IMR-90 (cell line): ENCODE data around the gene TMEM130. TPM values are rescaled to one million over a fixed set of nuclear protein-coding genes. Genes with fewer than 3 reads are reported as not detected.

ENCODE experiments used
- ATAC-seq: fragments of 200-7000 bp; cut with Tn5 transposase; 2 replicates; pipeline ENCODE4 v1.9.1; 2020; ENCODE audit warnings: low read depth, mild to moderate bottlenecking, moderate library complexity
- BruUV-seq: library from RNA; stranded (reverse); fragments of 400-500 nt; replicated peaks from 2 replicates; lab custom pipeline; 2021; lab: Mats Ljungman, UMichigan
- CTCF ChIA-PET: fragments of 300-600 bp; formaldehyde crosslinking; extraction: SDS; loops from one replicate; lab custom pipeline; 2021; ENCODE audit warnings: antibody characterized with exemption; lab: Yijun Ruan, JAX
- POLR2A ChIA-PET: fragments of 300-600 bp; sonication (Branson Sonifier 250); formaldehyde crosslinking; loops from one replicate; lab custom pipeline; 2022; ENCODE audit warnings: antibody characterized with exemption; ENCODE audit not compliant: unreplicated experiment; lab: Charles Lee
- DNase-seq: peaks from one replicate; pipeline ENCODE4 v3.0.0; 2013
- H2AFZ ChIP-seq: replicated peaks from 2 replicates; pipeline ENCODE3; 2013; ENCODE audit warnings: low read length, mild to moderate bottlenecking; ENCODE audit not compliant: poor library complexity
- H2AK5ac ChIP-seq: 2 replicates; pipeline ENCODE4 v1.6.1; 2013; ENCODE audit warnings: low read depth, low read length, inconsistent platforms
- H2AK9ac ChIP-seq: replicated peaks from 2 replicates; pipeline ENCODE3; 2013; ENCODE audit warnings: mild to moderate bottlenecking, low read depth, low read length, moderate library complexity; ENCODE audit not compliant: poor library complexity
- H2BK120ac ChIP-seq: 2 replicates; pipeline ENCODE4 v1.6.1; 2013; ENCODE audit warnings: low read depth, low read length, inconsistent platforms
- H2BK15ac ChIP-seq: 3 replicates; pipeline ENCODE4 v1.6.1; 2013; ENCODE audit warnings: low read depth, low read length, inconsistent platforms
- H2BK20ac ChIP-seq: 2 replicates; pipeline ENCODE4 v1.6.1; 2013; ENCODE audit warnings: low read depth, mild to moderate bottlenecking, inconsistent platforms, low read length, moderate library complexity
- H2BK5ac ChIP-seq: 2 replicates; pipeline ENCODE4 v1.6.1; 2013; ENCODE audit warnings: mild to moderate bottlenecking, low read depth, low read length, inconsistent platforms; ENCODE audit not compliant: poor library complexity, severe bottlenecking
- H3K14ac ChIP-seq: replicated peaks from 2 replicates; pipeline ENCODE4 v1.6.1; 2013; ENCODE audit warnings: low read depth, low read length, inconsistent platforms
- H3K18ac ChIP-seq: 2 replicates; pipeline ENCODE4 v1.6.1; 2013; ENCODE audit warnings: low read depth, low read length, control low read depth
- H3K23ac ChIP-seq: 2 replicates; pipeline ENCODE4 v1.6.1; 2013; ENCODE audit warnings: low read depth, low read length, inconsistent platforms
- H3K27ac ChIP-seq: 2 replicates; pipeline ENCODE4 v1.5.1; 2013; ENCODE audit warnings: mild to moderate bottlenecking, control low read depth, low read length; ENCODE audit not compliant: insufficient read depth
- H3K27me3 ChIP-seq: 2 replicates; pipeline ENCODE4 v1.6.1; 2013; ENCODE audit warnings: low read length; ENCODE audit not compliant: control insufficient read depth, insufficient read depth
- H3K36me3 ChIP-seq: 2 replicates; pipeline ENCODE4 v1.6.1; 2013; ENCODE audit warnings: low read length, mixed read lengths; ENCODE audit not compliant: control insufficient read depth, insufficient read depth
- H3K4ac ChIP-seq: 2 replicates; pipeline ENCODE4 v1.6.1; 2013; ENCODE audit warnings: low read depth, low read length, inconsistent platforms
- H3K4me1 ChIP-seq: 2 replicates; pipeline ENCODE4 v1.6.1; 2013; ENCODE audit warnings: low read length, mixed read lengths; ENCODE audit not compliant: control insufficient read depth, insufficient read depth
- H3K4me2 ChIP-seq: 2 replicates; pipeline ENCODE4 v1.6.1; 2013; ENCODE audit warnings: low read depth, mild to moderate bottlenecking, control low read depth, low read length, moderate library complexity
- H3K4me3 ChIP-seq: 2 replicates; pipeline ENCODE4 v1.5.1; 2013; ENCODE audit warnings: low read depth, mild to moderate bottlenecking, control low read depth, low read length, moderate library complexity; ENCODE audit not compliant: insufficient read depth
- H3K56ac ChIP-seq: 2 replicates; pipeline ENCODE4 v1.6.1; 2013; ENCODE audit warnings: low read length, inconsistent platforms; ENCODE audit not compliant: insufficient read depth; ENCODE audit errors: extremely low read depth
- H3K79me1 ChIP-seq, 2 experiments: 2 replicates each; pipeline ENCODE4 v1.6.1; 2013; ENCODE audit warnings: low read length in 2 of 2, inconsistent platforms in 1 of 2, low read depth in 1 of 2
- H3K9ac ChIP-seq: 2 replicates; pipeline ENCODE4 v1.6.1; 2013; ENCODE audit warnings: low read depth, low read length, control low read depth
- H3K9me1 ChIP-seq: 2 replicates; pipeline ENCODE4 v1.6.1; 2013; ENCODE audit warnings: low read length, inconsistent platforms; ENCODE audit not compliant: insufficient read depth
- H3K9me3 ChIP-seq: 2 replicates; pipeline ENCODE4 v1.6.1; 2013; ENCODE audit warnings: low read length; ENCODE audit not compliant: control insufficient read depth, insufficient read depth
- H4K20me1 ChIP-seq: 2 replicates; pipeline ENCODE4 v1.6.1; 2013; ENCODE audit warnings: low read length, inconsistent platforms; ENCODE audit not compliant: insufficient read depth
- H4K5ac ChIP-seq: 2 replicates; pipeline ENCODE4 v1.6.1; 2013; ENCODE audit warnings: mild to moderate bottlenecking, low read depth, low read length, control low read depth
- H4K8ac ChIP-seq, 2 experiments: 2 replicates each; pipeline ENCODE4 v1.6.1; 2013; ENCODE audit warnings: low read depth in 2 of 2, low read length in 2 of 2, control low read depth in 1 of 2, inconsistent platforms in 1 of 2
- H4K91ac ChIP-seq: 2 replicates; pipeline ENCODE4 v1.6.1; 2013; ENCODE audit warnings: low read depth, low read length, inconsistent platforms; ENCODE audit not compliant: insufficient read depth
- CEBPB ChIP-seq: IDR thresholded peaks from 2 replicates; pipeline ENCODE4 v1.6.1; 2012; ENCODE audit warnings: low read depth, low read length, improper control_type of control experiment
- RFX5 ChIP-seq: IDR thresholded peaks from 2 replicates; pipeline ENCODE4 v1.8.0; 2012; ENCODE audit warnings: low read depth, mild to moderate bottlenecking, low read length, moderate library complexity
- WGBS, 2 experiments: methylation state at CpG; one replicate each; pipeline versions ENCODE4 v1.1.5 to v1.1.7; 2013; ENCODE audit warnings: missing lambda C conversion rate in 2 of 2; ENCODE audit not compliant: insufficient read length in 1 of 2; ENCODE audit errors: extremely low coverage in 2 of 2; 5-methylcytosine and 5-hydroxymethylcytosine counted together
- dilution Hi-C: fragments of 300-500 bp; cut with HindIII; formaldehyde crosslinking; loops from one replicate; pipeline ENCODE4 v1.14.3; 2018; ENCODE audit warnings: low sequenced_read_pairs; ENCODE audit not compliant: unreplicated experiment
- in situ Hi-C: fragments of 300-500 bp; cut with MboI; formaldehyde crosslinking; loops from 3 replicates; pipeline ENCODE4 v1.14.3; 2019; ENCODE audit warnings: low sequenced_read_pairs, inconsistent platforms, mixed read lengths
- intact Hi-C: fragments of 100-400 bp; cut with micrococcal nuclease; formaldehyde crosslinking; loops from 2 replicates; pipeline ENCODE4 v1.10.0; 2022
- polyA plus RNA-seq, 3 experiments: library from polyadenylated mRNA; depleted of rRNA; stranded (reverse); fragments of >200 nt; gene quantifications; 2 replicates each; pipeline ENCODE4 v1.2.3, GENCODE V29; 2012; ENCODE audit warnings: low replicate concordance in 1 of 3
- total RNA-seq: library from RNA; depleted of rRNA; stranded (reverse); fragments of >200 nt; gene quantifications from 2 replicates; pipeline ENCODE4 v1.2.3, GENCODE V29; 2012
- TF ChIP-seq, protein P1 (sequence below): fragments of 150-350 bp; IDR thresholded peaks from 2 replicates; pipeline ENCODE4 v1.6.1; 2017; ENCODE audit warnings: mild to moderate bottlenecking, antibody characterized with exemption, low read length, low read depth

TMEM130 gene
- total and polyA plus RNA-seq, 2 of the 4 experiments (the other 2 are of a cell fraction), result 1.1 to 14.8 TPM

DNA sequence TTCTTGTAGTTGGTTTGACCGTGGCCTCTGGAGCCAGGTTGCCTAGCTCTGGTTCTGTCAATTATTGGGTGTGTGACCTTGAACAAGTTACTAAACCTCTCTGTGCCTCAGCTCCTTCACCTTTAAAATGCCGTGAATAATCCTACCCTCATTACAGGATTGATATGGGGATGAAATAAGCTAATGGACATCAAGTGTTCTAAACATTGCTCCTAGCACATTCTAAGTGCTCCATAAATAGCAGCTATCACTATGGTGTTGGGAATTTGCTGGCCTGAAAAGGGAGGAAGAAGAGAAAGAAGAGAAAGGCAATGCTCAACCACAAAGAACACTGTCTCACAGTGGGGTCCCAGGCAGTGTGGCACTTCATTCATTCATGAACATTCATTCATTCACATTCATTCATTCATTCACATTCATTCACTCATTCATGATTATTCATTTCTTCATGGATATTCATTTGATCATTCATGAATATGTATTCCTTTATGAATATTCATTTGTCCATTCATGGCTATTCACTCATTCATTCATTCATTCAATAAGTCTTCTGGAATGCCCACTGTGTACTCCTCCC lies 38.8 kb downstream of the TMEM130 start:
- Histone ChIP-seq H2AK9ac (no peak overlapping the region), H2BK15ac (no peak overlapping the region), H3K4ac (no peak overlapping the region), H3K56ac (no peak overlapping the region), H2BK120ac (no peak overlapping the region), H3K14ac (no peak overlapping the region), H3K79me1 (no peaks in the 10 kb centered on the region), H3K27ac (no peak overlapping the region), H3K4me2 (no peak overlapping the region), H3K23ac (no peak overlapping the region), H3K18ac (no peak overlapping the region), H2AK5ac (no peak overlapping the region), H4K5ac (no peak overlapping the region), H4K91ac (no peak overlapping the region), H4K20me1 (no peaks in the 10 kb centered on the region), H3K27me3 (peaks cover 10% of the 10 kb centered on the region), H3K9me1 (no peaks in the 10 kb centered on the region), H3K4me3 (no peak overlapping the region), H3K36me3 (no peaks in the 10 kb centered on the region), H2BK5ac (no peak overlapping the region), H3K9ac (no peak overlapping the region), H3K9me3 (no peaks in the 10 kb centered on the region), H4K8ac (no peak overlapping the region), H2AFZ (no peak overlapping the region), H2BK20ac (no peak overlapping the region), H3K4me1 (no peaks in the 10 kb centered on the region)
- ChIA-PET POLR2A (no interaction called here), CTCF (interaction anchor here (0.5 to 5.0 kb wide), 5 partner anchors 9 to 45 kb away, joined by 3 to 25 read pairs (median 3); no protein-coding TSS in a partner anchor)
- WGBS, 2 experiments, result no CpG with 5 or more reads among the region's 2 CpGs
- DNase-seq (no peak), ATAC-seq (no peak)
- in situ Hi-C loops, result no loop called here
- intact Hi-C loops, result loop anchor here (1.0 kb wide), 1 partner anchor 41 kb away; no protein-coding TSS in a partner anchor
- no TSS peak for BruUV-seq
- TF ChIP-seq RFX5 (no peak), CEBPB (no peak)
- TF ChIP-seq, protein P1, sequence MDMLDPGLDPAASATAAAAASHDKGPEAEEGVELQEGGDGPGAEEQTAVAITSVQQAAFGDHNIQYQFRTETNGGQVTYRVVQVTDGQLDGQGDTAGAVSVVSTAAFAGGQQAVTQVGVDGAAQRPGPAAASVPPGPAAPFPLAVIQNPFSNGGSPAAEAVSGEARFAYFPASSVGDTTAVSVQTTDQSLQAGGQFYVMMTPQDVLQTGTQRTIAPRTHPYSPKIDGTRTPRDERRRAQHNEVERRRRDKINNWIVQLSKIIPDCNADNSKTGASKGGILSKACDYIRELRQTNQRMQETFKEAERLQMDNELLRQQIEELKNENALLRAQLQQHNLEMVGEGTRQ, result no peak
- dilution Hi-C loops, result no loop called here
